GM18526 (cell line): ENCODE results near the gene ANKS1A.

Experiments used
- POLR2A ChIP-seq: IDR thresholded peaks from 3 replicates; pipeline ENCODE4 v1.6.1; 2011; ENCODE audit not compliant: insufficient read length; ENCODE audit errors: extremely low read depth

Gene ANKS1A

DNA sequence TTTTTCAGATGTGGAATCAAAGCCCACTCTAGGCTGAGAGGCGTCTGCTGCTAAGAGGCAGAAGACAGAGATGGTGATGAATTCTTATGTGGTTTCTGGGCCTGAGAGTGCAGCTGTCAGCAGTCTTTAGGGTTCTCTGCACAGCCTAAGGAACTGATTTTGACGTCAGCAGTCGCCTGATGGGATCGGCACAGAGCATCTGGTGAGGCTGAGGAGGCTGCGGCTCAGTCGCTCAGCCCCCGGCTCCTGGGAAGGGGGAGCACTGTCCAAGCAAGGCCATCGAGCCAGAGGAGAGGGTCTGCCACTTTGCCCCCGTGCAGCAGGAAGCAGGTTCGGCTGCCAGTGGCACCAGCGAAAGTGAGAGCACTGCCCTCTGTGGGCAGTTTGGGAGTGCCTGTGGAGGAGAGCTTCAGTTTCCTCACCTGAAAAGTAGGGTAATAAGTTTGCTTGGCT, 159.6 kb downstream of the ANKS1A start:
- TF ChIP-seq POLR2A: no peak

DNA sequence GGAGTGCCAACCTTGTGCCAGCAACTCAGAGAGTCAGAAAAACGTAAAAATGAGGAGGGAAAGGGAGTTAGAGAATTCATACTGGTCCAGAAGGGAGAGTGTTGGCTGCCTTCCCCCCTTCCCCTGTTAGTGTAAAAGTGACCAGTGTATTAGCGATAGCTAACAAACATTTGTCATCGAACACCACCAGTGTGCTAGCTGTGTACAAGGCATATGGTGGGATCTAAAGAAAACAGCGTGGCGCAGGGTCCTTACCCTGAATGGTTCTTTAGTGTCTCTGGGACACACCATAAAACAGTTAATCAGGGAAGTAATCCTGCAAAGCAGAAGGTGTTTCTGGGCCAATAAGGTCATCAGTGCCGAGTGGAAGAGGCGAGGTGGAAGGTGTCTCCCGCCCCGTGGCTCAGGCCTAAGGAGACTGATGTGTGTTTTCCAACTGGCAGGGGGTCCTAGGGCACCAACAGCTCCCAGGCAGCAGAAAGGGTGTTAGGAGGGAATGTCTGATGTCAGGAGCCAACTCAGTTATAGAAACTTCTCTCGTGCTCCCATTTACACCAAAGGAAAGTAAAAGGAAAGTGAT, 160.2 kb downstream of the ANKS1A start:
- no peak for TF ChIP-seq POLR2A

DNA sequence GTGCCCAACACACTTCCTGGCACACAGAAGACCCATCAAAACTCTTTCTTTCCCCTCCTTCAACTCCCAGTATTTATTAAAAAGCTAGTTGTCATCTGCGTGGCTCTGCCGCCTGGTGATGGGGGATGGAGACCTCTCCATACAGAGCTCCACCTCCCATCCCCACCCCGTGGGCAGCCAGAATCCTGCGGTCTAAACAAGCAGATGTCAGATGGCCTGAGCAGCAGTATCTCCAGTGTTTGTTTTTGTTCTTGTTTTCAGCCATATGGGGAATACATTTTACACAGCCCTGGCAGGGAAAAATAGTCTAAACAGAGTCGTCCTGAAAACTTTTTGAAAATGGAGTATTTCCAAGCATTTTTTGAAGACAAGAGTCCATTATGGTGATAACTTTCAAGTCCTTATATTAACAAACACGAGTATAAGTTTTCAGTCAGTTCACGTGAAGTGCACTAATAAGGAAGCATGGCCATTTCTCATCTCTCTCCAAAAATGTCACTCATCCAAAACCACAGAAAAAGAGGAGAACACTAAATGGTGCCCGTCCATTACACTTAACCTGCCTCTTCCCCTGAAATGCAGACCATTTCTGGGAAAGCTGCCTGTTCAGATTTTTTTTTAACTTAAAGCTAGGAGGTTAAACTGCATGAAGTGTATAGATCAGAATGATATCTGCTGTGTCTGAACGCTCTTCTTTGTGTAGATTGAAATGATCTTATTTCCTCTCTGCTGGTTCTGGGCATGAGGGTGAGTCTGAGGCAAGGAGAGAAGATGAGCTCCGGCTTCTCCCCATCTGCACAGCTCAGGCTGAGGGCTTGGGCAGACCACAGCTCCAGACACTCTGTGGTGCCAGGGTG, 161.1 kb downstream of the ANKS1A start:
- TF ChIP-seq POLR2A: no peak

DNA sequence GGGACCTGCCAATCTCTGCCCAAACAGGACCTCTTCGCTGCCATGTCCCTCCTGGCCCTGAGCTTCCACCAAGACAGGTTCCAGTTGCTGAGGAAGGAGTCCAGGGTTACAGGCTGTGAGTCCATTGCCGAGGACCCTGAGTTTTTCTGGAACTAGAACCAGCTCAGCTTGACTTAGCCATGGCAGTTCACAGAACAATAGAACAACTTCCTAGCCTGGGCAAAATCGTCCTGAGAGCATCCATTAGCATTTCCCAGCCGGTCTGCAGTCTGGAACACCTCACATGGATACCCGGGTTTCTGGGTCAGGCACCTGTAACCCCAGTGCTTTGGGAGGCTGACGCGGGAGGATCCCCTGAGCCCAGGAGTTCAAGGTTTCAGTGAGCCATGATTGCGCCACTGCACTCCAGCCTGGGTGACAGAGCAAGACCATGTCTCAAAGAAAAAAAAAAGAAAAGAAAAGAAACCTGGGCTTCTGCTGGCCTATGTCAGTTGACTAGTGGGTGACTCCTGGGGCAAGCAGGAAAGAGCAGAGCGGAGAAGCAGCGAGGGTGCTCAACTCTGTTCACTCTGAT, 161.8 kb downstream of the ANKS1A start:
- TF ChIP-seq POLR2A: no peak

DNA sequence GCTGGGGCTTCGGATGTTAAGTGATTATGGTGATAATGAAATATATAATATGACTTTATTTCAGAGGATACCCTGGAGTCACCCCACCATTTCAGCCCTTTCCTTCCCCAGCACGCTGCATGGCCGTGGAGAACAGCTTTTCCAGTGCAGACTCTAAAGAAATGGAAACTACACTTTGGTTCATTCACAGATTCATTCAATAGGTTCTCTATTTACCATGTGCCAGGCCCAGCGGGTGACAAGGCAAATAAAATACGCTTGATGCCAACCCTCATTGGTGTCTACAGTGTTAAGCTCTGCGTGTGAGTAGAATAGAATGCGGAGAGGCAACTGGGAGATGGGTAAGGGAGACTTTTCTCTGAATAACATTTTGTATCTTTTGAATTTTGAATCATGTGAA, 162.3 kb downstream of the ANKS1A start:
- TF ChIP-seq POLR2A: no peak

- no peak for TF ChIP-seq POLR2A
Observed at GRCh38 chr6:35051997-35052583, 163.0 kb downstream of the ANKS1A start.

- TF ChIP-seq POLR2A: no peak
Observed at GRCh38 chr6:35052694-35053565, 163.9 kb downstream of the ANKS1A start.

GRCh38 chr6:35053701-35054100, 164.6 kb downstream of the ANKS1A start:
- TF ChIP-seq POLR2A: no peak

DNA sequence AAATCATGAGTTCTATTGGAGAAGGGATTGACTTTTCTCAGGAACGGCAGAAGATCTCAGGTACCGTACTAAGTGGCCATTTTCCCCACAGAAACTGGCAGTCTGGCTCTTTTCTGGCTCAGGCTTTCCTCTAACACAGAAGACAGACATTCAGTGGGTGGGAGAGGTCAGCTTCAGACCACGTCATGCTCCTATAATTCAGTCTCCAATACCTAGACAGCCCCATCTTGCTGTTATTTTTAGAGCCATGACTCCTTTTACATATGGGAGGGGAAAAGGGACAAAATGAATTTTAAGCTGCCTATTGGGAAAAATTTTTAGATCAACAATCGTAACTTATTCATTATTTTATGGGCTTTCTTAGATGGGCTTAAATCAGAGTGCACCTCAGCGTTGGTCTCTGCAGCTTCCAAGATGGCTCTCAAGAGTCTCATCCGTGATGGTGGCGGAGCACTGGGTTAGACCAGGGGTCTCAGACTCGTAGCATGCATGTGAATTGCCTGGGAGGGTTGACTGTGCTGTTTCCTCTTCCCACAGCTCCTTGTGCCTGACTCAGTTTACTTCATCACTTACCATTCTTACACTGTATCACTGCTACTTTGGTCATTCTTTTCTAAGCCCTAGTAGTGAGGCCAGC, 165.2 kb downstream of the ANKS1A start:
- TF ChIP-seq POLR2A: no peak

GRCh38 chr6:35054743-35055130, 165.7 kb downstream of the ANKS1A start:
- no peak for TF ChIP-seq POLR2A

DNA sequence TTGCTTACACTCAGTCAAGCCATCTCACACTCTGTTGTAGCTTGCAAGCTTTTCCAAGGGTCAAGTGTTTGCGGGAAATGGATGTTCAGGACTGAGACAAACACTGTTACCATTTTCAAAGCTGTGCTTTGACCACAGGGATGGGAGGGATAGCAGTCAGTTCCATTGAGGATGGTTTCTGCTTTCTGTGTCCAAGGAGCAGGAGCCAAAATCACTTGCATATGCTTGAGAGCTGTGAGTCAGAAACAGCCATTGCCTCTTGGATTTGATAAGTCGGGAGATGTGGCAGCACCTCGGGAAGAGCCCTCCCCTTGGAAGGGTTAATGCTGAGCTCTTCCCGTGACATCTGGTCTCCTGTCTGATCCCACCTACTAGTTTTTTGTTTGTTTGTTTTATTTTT, 166.8 kb downstream of the ANKS1A start:
- TF ChIP-seq POLR2A: no peak

DNA sequence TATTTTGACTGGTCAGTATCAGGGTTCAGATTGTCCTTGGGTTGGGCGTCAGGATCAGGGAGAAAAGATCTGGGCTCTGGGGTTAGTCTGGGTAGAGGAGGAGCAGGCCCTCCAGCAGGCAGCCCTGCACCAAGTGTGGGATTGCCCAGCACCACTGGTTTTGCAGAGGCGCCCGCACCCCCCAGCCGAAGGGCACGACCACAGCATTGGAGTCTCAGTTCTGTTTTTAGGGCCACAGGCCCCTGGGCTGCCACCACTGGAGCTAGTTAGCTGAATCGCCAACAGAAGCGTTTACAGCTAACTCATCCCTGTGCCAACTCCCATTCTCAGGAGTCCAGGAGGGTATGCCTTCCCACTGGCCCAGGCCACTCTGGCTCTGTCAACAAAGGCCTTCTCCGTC, 167.9 kb downstream of the ANKS1A start:
- TF ChIP-seq POLR2A: no peak

DNA sequence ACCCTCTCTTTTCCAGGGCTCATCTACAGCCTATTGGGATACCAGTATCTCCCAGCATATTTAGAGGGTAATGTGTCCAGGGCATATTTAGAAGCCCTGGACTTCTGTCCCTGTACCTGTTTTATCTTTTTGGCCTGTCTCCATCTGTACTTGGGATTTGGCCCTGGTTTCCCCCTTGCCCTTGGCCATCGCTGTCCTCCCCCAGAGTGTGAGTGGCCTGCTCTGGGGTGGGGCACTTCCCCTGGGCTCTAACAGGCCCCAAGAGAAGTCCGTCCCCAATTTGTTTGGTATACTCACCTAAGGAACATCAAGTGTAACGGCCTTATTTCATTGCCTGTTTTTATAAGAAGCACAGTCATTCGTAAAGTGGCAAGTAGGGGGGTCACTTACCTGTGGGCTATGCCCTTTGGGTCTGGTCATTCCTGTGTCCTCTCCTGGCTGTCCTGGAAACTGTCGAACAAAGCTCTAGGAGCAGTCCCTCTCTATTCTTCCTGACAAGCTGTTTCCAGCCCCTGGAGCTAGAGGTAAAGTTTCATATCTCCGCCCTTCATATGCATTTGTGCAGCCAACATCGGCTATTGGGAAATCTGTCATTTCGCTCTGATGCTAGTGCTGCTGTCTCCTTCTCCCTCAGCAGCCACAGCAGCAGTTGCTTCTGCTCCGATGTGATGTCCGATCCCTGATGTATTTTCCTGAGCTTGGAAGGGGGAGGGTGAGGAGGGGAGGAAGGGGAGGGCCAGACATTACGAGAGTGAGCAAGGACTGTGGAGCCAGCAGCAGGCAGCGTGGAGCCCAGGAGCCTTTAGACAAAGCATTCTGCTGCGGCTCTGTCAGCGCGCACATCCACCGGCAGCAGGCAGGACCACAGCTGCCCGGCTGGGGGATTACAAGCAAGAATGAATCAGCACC, 168.6 kb downstream of the ANKS1A start:
- TF ChIP-seq POLR2A: no peak

DNA sequence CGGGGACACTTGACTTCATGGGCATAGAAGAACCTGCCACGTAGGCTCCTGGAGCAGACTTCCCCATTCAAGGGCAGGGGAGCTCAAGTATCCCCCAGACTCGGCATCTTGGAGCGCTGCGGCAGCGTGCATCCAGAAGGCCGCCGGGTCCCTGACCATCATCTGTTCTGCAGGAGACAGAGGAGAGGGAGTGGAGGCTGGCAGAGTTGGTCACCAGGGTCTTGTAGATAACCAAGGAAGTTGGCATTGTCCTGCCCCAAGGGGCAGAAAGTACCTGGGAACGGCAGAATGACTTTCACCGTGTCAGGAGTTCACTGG, 169.3 kb downstream of the ANKS1A start:
- TF ChIP-seq POLR2A: no peak
